GM23338 (cell line): ENCODE results near the gene GPBP1L1. TPM values are rescaled to one million over a fixed set of nuclear protein-coding genes. Genes with fewer than 3 reads are reported as not detected.

ENCODE experiments used
- ATAC-seq: fragments of 200-7000 bp; cut with Tn5 transposase; 3 replicates; pipeline ENCODE4 v1.9.1; 2020
- DNase-seq: peaks from one replicate; pipeline ENCODE4 v3.0.0-alpha.2; 2015; ENCODE audit warnings: low spot score
- H2AFZ ChIP-seq: fragments of 200-600 bp; sonication (generic); 2 replicates; pipeline ENCODE4 v1.8.0; 2016; ENCODE audit warnings: antibody characterized with exemption, mild to moderate bottlenecking, moderate library complexity
- H3F3A ChIP-seq: fragments of 200-600 bp; sonication (generic); replicated peaks from 2 replicates; pipeline ENCODE4 v1.8.0; 2017; ENCODE audit warnings: antibody characterized with exemption, mixed run types, low read depth
- H3K27ac ChIP-seq: fragments of 200-600 bp; sonication (generic); 2 replicates; pipeline ENCODE4 v1.6.1; 2016; ENCODE audit warnings: low read depth
- H3K27me3 ChIP-seq: fragments of 200-600 bp; sonication (generic); 2 replicates; pipeline ENCODE4 v1.8.0; 2016; ENCODE audit warnings: mild to moderate bottlenecking, mixed run types, moderate library complexity; ENCODE audit not compliant: insufficient read depth
- H3K36me3 ChIP-seq: fragments of 200-600 bp; sonication (generic); 2 replicates; pipeline ENCODE4 v1.8.0; 2016; ENCODE audit warnings: mild to moderate bottlenecking; ENCODE audit not compliant: insufficient read depth
- H3K4me1 ChIP-seq: fragments of 200-600 bp; sonication (generic); 2 replicates; pipeline ENCODE4 v1.8.0; 2016; ENCODE audit warnings: mild to moderate bottlenecking, moderate library complexity; ENCODE audit not compliant: insufficient read depth
- H3K4me2 ChIP-seq: fragments of 200-600 bp; sonication (generic); 2 replicates; pipeline ENCODE4 v1.7.1; 2017; ENCODE audit warnings: mixed run types
- H3K4me3 ChIP-seq: fragments of 200-600 bp; sonication (generic); 2 replicates; pipeline ENCODE4 v1.6.1; 2016; ENCODE audit warnings: mixed run types
- H3K79me2 ChIP-seq: fragments of 200-600 bp; sonication (generic); replicated peaks from 2 replicates; pipeline ENCODE4 v1.8.0; 2017; ENCODE audit warnings: mild to moderate bottlenecking; ENCODE audit not compliant: insufficient read depth
- H3K9me2 ChIP-seq: fragments of 200-600 bp; sonication (generic); 2 replicates; pipeline ENCODE4 v1.8.0; 2017; ENCODE audit not compliant: insufficient read depth
- H4K20me1 ChIP-seq: fragments of 200-600 bp; sonication (generic); replicated peaks from 2 replicates; pipeline ENCODE4 v1.8.0; 2017; ENCODE audit warnings: mild to moderate bottlenecking; ENCODE audit not compliant: insufficient read depth
- H3K27ac Mint-ChIP-seq: 2 replicates; pipeline ENCODE4 v1.8.0; 2020; ENCODE audit warnings: inconsistent platforms, mild to moderate bottlenecking, moderate library complexity, mixed read lengths
- H3K27me3 Mint-ChIP-seq: 3 replicates; pipeline ENCODE4 v1.8.0; 2022; ENCODE audit warnings: low read depth, mild to moderate bottlenecking, moderate library complexity, mixed read lengths, inconsistent platforms; ENCODE audit not compliant: insufficient read depth, poor library complexity
- H3K36me3 Mint-ChIP-seq: 3 replicates; pipeline ENCODE4 v1.8.0; 2021; ENCODE audit warnings: low read depth, mild to moderate bottlenecking, inconsistent platforms, moderate library complexity, mixed read lengths
- H3K4me1 Mint-ChIP-seq: 3 replicates; pipeline ENCODE4 v1.8.0; 2020; ENCODE audit warnings: mild to moderate bottlenecking, inconsistent platforms, mixed read lengths
- H3K4me3 Mint-ChIP-seq: 3 replicates; pipeline ENCODE4 v1.8.0; 2021; ENCODE audit warnings: moderate library complexity, mild to moderate bottlenecking, inconsistent platforms, mixed read lengths
- H3K9me3 Mint-ChIP-seq: 3 replicates; pipeline ENCODE4 v1.8.0; 2020; ENCODE audit warnings: moderate library complexity, mild to moderate bottlenecking, inconsistent platforms, mixed read lengths
- CREB1 ChIP-seq: fragments of 250-450 bp; sonication (Bioruptor Pico); IDR thresholded peaks from 2 replicates; pipeline ENCODE4 v1.5.0; 2020; ENCODE audit warnings: low read depth, mild to moderate bottlenecking, moderate library complexity
- CTCF ChIP-seq, 2 experiments: fragments of 200-600 bp in 1 of 2; sonication (generic) in 1 of 2; conservative IDR thresholded peaks; 2 replicates each; pipeline versions ENCODE4 v1.5.1 to v1.6.1; 2016 to 2017; ENCODE audit warnings: antibody characterized with exemption in 2 of 2, low read depth in 2 of 2, mild to moderate bottlenecking in 2 of 2, moderate library complexity in 1 of 2
- ETS1 ChIP-seq: IDR thresholded peaks from 2 replicates; pipeline ENCODE4 v1.6.1; 2016; ENCODE audit warnings: antibody characterized with exemption
- JUNB ChIP-seq: IDR thresholded peaks from one replicate; pipeline ENCODE4 v1.6.1; 2016; ENCODE audit warnings: antibody characterized with exemption; ENCODE audit not compliant: unreplicated experiment
- NANOG ChIP-seq: IDR thresholded peaks from 2 replicates; pipeline ENCODE4 v1.6.1; 2016; ENCODE audit warnings: antibody characterized with exemption, borderline replicate concordance
- POLR2AphosphoS5 ChIP-seq: IDR thresholded peaks from 2 replicates; pipeline ENCODE4 v1.6.1; 2016; ENCODE audit warnings: antibody characterized with exemption, low read depth
- STAT1 ChIP-seq: IDR thresholded peaks from one replicate; pipeline ENCODE4 v1.6.1; 2016; ENCODE audit warnings: antibody characterized with exemption; ENCODE audit not compliant: unreplicated experiment
- ZNF114 ChIP-seq: fragments of 250-450 bp; sonication (Bioruptor Pico); IDR thresholded peaks from 2 replicates; pipeline ENCODE4 v1.5.0; 2020; ENCODE audit warnings: mild to moderate bottlenecking, moderate library complexity
- ZNF462 ChIP-seq: fragments of 250-450 bp; sonication (Bioruptor Pico); IDR thresholded peaks from 2 replicates; pipeline ENCODE4 v1.5.0; 2020; ENCODE audit warnings: mild to moderate bottlenecking, moderate library complexity
- polyA plus RNA-seq: library from polyadenylated mRNA; unstranded; fragments of >200 nt; fragmentation: Nextera tagmentation; extraction: Ambion mirVana; gene quantifications from 2 replicates; pipeline ENCODE4 v1.2.1, GENCODE V29; 2016
- total RNA-seq: library from RNA; depleted of rRNA; stranded (reverse); fragments of >200 nt; shearing (Covaris generic); gene quantifications from 2 replicates; pipeline ENCODE4 v1.2.3, GENCODE V29; 2014

GPBP1L1 gene
- total and polyA plus RNA-seq, 2 experiments from 2014 or later = 61.7 to 117 TPM

GRCh38 chr1:45687014-45687753 lies 851 bp upstream of the GPBP1L1 start:
- TF ChIP-seq ZNF114 (CRISPR knock-in tag) (no peak), STAT1 (no peak), CREB1 (CRISPR knock-in tag) (peak; percentile 85), NANOG (no peak), JUNB (peak; percentile 16), ETS1 (peak; percentile 97), CTCF (conservative IDR thresholded peaks at IDR 0.05; ENCODE audit: low read depth in 2 of 2) (no peak), POLR2AphosphoS5 (peak; percentile 72), ZNF462 (CRISPR knock-in tag) (no peak)
- peaks cover 73% of the 10 kb centered on the region for H3K79me2 ChIP-seq
- no peaks in the 10 kb centered on the region for H3K27me3 ChIP-seq
- DNase-seq = peak; percentile 99
- no peaks in the 10 kb centered on the region for H3K9me2 ChIP-seq
- Mint-ChIP-seq H3K27ac (peak overlapping the region; percentile 100), H3K4me1 (peaks cover 23% of the 10 kb centered on the region), H3K4me3 (peak overlapping the region; percentile 98), H3K36me3 (peaks cover 12% of the 10 kb centered on the region), H3K9me3 (no peaks in the 10 kb centered on the region; the same call in 2 of the 3 replicates), H3K27me3 (peaks cover 17% of the 10 kb centered on the region)
- H3K27ac ChIP-seq = peak overlapping the region; percentile 95
- no peaks in the 10 kb centered on the region for H3K36me3 ChIP-seq
- H3F3A ChIP-seq = no peaks in the 10 kb centered on the region
- peak overlapping the region; percentile 82 for H3K4me2 ChIP-seq
- peak; percentile 85 for ATAC-seq
- no peak overlapping the region; the same call in 1 of the 2 replicates for H2AFZ ChIP-seq
- peak overlapping the region; percentile 81 for H3K4me3 ChIP-seq
- H4K20me1 ChIP-seq = peaks cover 13% of the 10 kb centered on the region; the same call in 1 of the 2 replicates
- H3K4me1 ChIP-seq = peaks cover 12% of the 10 kb centered on the region
